ENCODE data around the gene SERPINA5.

The SERPINA5 gene

GRCh38 chr14:94543449-94544124 is 37.6 kb upstream of the SERPINA5 start (continued):
- TF ChIP-seq TSHZ2 (CRISPR knock-in tag; IDR thresholded peaks at IDR 0.05) (no peak), ZNF8 (CRISPR knock-in tag; IDR thresholded peaks at IDR 0.05) (no peak), CSDC2 (CRISPR knock-in tag; IDR thresholded peaks at IDR 0.05) (no peak), RARB (CRISPR knock-in tag; IDR thresholded peaks at IDR 0.05) (no peak), GLIS3 (CRISPR knock-in tag; IDR thresholded peaks at IDR 0.05) (no peak)

GRCh38 chr14:94544726-94545125 is 36.5 kb upstream of the SERPINA5 start:
- TF ChIP-seq PATZ1 (CRISPR knock-in tag; IDR thresholded peaks at IDR 0.05; ENCODE audit: borderline replicate concordance) (no peak), ESRRG (CRISPR knock-in tag; IDR thresholded peaks at IDR 0.05) (no peak), ARNTL (CRISPR knock-in tag; IDR thresholded peaks at IDR 0.05; ENCODE audit: borderline replicate concordance, low read depth) (no peak), CREB5 (CRISPR knock-in tag; IDR thresholded peaks at IDR 0.05; ENCODE audit: low read depth) (no peak), CSRNP3 (CRISPR knock-in tag; IDR thresholded peaks at IDR 0.05) (no peak), ZNF8 (CRISPR knock-in tag; IDR thresholded peaks at IDR 0.05) (no peak), ZC3H10 (CRISPR knock-in tag; IDR thresholded peaks at IDR 0.05) (no peak), POU6F1 (CRISPR knock-in tag; IDR thresholded peaks at IDR 0.05; ENCODE audit: borderline replicate concordance, low read depth) (no peak), TCF4 (CRISPR knock-in tag; IDR thresholded peaks at IDR 0.05; ENCODE audit: borderline replicate concordance) (no peak), SNAI2 (CRISPR knock-in tag; IDR thresholded peaks at IDR 0.05) (no peak), PPARA (CRISPR knock-in tag; IDR thresholded peaks at IDR 0.05; ENCODE audit: borderline replicate concordance) (no peak), TSHZ2 (CRISPR knock-in tag; IDR thresholded peaks at IDR 0.05) (no peak), OSR1 (CRISPR knock-in tag; IDR thresholded peaks at IDR 0.05) (no peak), ZNF70 (CRISPR knock-in tag; IDR thresholded peaks at IDR 0.05) (no peak), RARB (CRISPR knock-in tag; IDR thresholded peaks at IDR 0.05) (no peak), ZFP3 (CRISPR knock-in tag; IDR thresholded peaks at IDR 0.05) (no peak), ZFP30 (CRISPR knock-in tag; IDR thresholded peaks at IDR 0.05) (no peak), CSDC2 (CRISPR knock-in tag; IDR thresholded peaks at IDR 0.05) (no peak), GLIS3 (CRISPR knock-in tag; IDR thresholded peaks at IDR 0.05) (no peak)
- no peak for ATAC-seq
